Ascending aorta (tissue), 2 donors: Measurements from ENCODE around the gene EFNB2. TPM values are rescaled to one million over a fixed set of nuclear protein-coding genes. Genes with fewer than 3 reads are reported as not detected.

ENCODE experiments used
- DNase-seq, 2 donors: peaks; one replicate each; pipeline ENCODE4 v3.0.0-alpha.2; 2019; ENCODE audit warnings: low spot score in 2 of 2
- H3K27ac ChIP-seq, 2 donors: fragments of 200-600 bp; sonication (generic); one replicate each; pipeline ENCODE4 v1.5.1; 2016 to 2017; ENCODE audit warnings: mild to moderate bottlenecking in 1 of 2
- H3K27me3 ChIP-seq: fragments of 200-600 bp; sonication (generic); one replicate; pipeline ENCODE4 v1.5.1; 2017
- H3K36me3 ChIP-seq, 2 donors: fragments of 200-600 bp; sonication (generic); one replicate each; pipeline ENCODE4 v1.5.1; 2016
- H3K4me1 ChIP-seq, 2 donors: fragments of 200-600 bp; sonication (generic); one replicate each; pipeline ENCODE4 v1.5.1; 2016 to 2017; ENCODE audit warnings: mild to moderate bottlenecking in 1 of 2
- H3K4me3 ChIP-seq, 2 donors: fragments of 200-600 bp; sonication (generic); one replicate each; pipeline ENCODE4 v1.5.1; 2016 to 2017; ENCODE audit warnings: mild to moderate bottlenecking in 1 of 2
- H3K9me3 ChIP-seq, 2 donors: fragments of 200-600 bp; sonication (generic); one replicate each; pipeline ENCODE4 v1.5.1; 2016
- intact Hi-C: fragments of 100-400 bp; cut with DNase I; formaldehyde crosslinking; loops from one replicate; pipeline ENCODE4 v1.15.1; 2023
- total RNA-seq: library from RNA; depleted of rRNA; stranded (reverse); fragments of >200 nt; gene quantifications from one replicate; pipeline ENCODE4 v1.1.0, GENCODE V29; 2016
- TF ChIP-seq, protein P1 (sequence below), 3 experiments: fragments of 200-600 bp in 2 of 3; fragments of 450-650 bp in 1 of 3; sonication (generic) in 2 of 3; IDR thresholded peaks; one replicate each; pipeline ENCODE4 v1.5.1; 2016 to 2019; ENCODE audit warnings: antibody characterized with exemption in 3 of 3, mild to moderate bottlenecking in 1 of 3, moderate library complexity in 1 of 3

EFNB2 gene
- total RNA-seq, 1 donor from 2014 or later: 38.0 TPM

DNA sequence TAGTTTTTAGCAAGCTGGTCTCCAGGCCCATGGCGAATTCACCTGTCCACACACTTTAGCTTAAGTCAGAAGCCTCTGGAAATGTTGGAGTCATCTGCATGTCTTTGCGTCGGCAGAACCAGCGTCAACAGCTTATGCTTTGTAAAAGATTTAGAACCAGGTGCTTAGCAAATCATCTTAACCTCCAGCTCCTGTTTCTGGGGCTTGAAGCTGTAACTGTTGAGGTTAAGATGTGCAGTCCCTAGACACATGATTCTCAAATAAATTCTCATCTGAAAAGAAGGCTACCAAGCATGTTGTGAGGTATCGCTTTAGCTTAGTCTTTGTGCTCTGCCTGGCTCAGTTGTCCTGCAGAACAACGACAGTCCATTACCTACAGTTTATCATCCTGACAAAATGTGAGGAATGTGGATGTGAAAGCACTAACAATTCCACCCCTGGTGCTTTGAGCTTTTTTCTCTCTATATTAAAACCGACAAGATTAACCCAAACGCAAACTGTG lies 4.4 kb downstream of the EFNB2 start:
- Histone ChIP-seq H3K9me3 (no peaks in the 10 kb centered on the region), H3K36me3 (no peaks in the 10 kb centered on the region), H3K27me3 (no peaks in the 10 kb centered on the region), H3K4me3 (peak overlapping the region; percentile 29 to 98), H3K27ac (peak overlapping the region; percentile 67 to 97), H3K4me1 (peaks cover 0 to 2% of the 10 kb centered on the region in 2 donors)
- intact Hi-C loops: loop anchor here (5.0 to 10.0 kb wide), 5 partner anchors 906 to 1959 kb away; no protein-coding TSS in a partner anchor
- TF ChIP-seq, protein P1, sequence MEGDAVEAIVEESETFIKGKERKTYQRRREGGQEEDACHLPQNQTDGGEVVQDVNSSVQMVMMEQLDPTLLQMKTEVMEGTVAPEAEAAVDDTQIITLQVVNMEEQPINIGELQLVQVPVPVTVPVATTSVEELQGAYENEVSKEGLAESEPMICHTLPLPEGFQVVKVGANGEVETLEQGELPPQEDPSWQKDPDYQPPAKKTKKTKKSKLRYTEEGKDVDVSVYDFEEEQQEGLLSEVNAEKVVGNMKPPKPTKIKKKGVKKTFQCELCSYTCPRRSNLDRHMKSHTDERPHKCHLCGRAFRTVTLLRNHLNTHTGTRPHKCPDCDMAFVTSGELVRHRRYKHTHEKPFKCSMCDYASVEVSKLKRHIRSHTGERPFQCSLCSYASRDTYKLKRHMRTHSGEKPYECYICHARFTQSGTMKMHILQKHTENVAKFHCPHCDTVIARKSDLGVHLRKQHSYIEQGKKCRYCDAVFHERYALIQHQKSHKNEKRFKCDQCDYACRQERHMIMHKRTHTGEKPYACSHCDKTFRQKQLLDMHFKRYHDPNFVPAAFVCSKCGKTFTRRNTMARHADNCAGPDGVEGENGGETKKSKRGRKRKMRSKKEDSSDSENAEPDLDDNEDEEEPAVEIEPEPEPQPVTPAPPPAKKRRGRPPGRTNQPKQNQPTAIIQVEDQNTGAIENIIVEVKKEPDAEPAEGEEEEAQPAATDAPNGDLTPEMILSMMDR (IDR thresholded peaks at IDR 0.05): no peak
- no peak for DNase-seq

DNA sequence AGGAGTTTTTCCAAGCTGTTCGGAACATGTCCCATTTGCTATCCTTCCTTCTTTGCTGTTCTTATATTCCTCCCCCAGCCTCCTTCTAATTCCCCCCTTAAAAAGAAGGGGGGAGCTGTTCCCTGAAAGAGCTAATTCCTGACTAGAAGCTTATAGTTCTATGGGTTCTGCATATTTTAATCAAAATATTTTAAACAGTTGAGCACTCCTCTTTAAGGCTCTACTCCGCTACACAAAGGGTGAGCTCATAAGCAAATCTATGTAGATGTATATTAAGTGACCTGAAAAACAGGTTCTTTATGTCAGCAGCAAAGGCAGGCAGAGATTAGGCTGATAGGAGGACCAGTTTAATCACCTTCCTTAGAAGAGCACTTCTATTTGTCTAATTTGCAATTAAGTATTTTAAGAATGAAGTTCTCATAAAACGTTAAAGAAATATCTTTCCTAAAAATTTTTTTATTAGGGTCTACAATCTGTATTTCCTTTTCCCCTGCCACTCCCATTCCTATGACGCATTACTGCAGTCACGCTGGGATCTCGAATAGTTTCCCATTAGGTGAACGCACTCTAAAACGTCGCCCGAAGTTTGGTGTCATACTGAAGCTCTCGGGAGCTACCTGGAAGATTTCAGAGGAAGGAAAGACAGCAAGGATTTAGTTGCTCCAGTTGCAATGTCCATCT lies 5.2 kb downstream of the EFNB2 start:
- TF ChIP-seq, protein P1 (IDR thresholded peaks at IDR 0.05): no peak
- DNase-seq: no peak
- H3K27ac ChIP-seq: peak overlapping the region; percentile 67 to 97
- intact Hi-C loops: loop anchor here (5.0 to 10.0 kb wide), 5 partner anchors 906 to 1958 kb away; no protein-coding TSS in a partner anchor
- no peaks in the 10 kb centered on the region for H3K9me3 ChIP-seq
- peaks cover 0 to 2% of the 10 kb centered on the region in 2 donors for H3K4me1 ChIP-seq
- no peaks in the 10 kb centered on the region for H3K36me3 ChIP-seq
- H3K4me3 ChIP-seq: peak overlapping the region; percentile 29 to 98
- no peaks in the 10 kb centered on the region for H3K27me3 ChIP-seq

DNA sequence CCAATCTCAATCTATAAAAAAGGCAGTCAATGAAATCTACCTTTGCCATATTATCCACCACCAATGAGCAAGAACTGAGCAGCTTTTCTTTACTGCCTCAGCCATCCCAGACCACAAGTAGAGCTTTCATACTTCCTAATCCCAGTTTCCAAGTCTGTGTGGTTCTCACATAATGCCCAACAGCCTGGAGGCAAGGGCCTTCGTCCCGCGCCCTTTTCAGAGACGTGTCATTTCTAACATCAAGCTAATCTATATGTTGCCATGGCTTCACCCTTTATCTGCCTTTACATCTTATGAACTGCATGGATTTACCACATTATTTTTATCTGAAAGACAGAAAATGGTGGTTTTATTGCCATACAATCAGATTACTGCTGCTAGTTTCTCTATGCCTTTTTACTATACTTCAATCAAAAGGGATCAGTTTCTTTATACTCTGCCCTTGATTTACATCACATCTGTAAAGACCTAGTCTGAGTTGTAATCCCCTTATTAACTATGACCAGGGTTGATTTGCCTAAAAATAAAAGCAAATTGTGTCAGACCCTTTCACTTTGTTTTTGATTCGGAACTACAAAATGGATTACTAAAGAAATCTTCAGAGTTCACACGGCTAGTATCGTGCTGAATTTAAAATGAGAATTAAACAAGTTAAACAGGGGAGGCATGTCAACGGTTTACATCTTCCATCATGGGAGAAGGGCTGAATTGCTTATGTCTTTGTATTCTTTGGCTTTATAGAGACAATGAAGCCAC lies 5.9 kb downstream of the EFNB2 start:
- no peaks in the 10 kb centered on the region for H3K36me3 ChIP-seq
- TF ChIP-seq, protein P1 (IDR thresholded peaks at IDR 0.05): no peak
- intact Hi-C loops: loop anchor here (5.0 to 10.0 kb wide), 6 partner anchors 735 to 1957 kb away; no protein-coding TSS in a partner anchor
- peak overlapping the region; percentile 29 to 98 for H3K4me3 ChIP-seq
- H3K4me1 ChIP-seq: peaks cover 0 to 6% of the 10 kb centered on the region in 2 donors
- peak overlapping the region; percentile 67 to 97 for H3K27ac ChIP-seq
- DNase-seq: no peak
- H3K9me3 ChIP-seq: no peaks in the 10 kb centered on the region
- H3K27me3 ChIP-seq: no peaks in the 10 kb centered on the region

DNA sequence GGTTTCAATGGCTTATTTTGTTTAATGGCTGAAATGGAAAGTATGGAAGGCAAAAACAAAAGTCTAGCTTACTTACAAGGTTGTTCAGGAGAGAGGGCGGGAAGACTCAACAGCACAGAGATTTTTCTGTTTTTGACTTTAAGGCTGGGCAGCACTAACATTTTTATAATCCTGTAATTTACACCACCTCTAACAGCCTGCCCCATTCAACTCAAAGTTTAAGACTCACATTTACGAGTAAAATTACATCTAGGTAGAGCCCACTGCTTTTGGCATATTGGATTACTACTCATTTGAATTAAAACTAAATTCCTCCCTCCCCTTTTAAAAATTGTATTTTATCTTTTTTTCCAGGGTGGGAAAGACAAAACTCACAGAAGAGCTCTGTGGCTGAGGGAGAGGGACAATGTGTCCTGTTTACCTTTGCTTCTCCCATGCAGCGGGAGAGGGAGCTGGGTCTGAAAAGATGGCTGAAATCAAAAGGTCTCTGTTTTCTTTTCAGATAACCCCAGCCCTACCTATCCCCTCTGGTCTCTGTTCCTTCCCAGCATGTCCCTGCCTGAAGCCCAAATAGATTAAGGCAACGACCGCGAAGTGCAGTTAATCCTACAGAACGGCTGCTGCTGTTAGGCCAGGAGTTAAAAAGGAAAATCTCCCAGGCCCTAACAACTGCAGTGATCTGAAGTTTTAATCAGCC lies 6.6 kb downstream of the EFNB2 start:
- intact Hi-C loops: loop anchor here (10.0 kb wide), 1 partner anchor 734 kb away; no protein-coding TSS in a partner anchor
- Histone ChIP-seq H3K27ac (peak overlapping the region; percentile 67 to 97), H3K4me3 (peak overlapping the region in 1 of 2 donors; percentile 98)

DNA sequence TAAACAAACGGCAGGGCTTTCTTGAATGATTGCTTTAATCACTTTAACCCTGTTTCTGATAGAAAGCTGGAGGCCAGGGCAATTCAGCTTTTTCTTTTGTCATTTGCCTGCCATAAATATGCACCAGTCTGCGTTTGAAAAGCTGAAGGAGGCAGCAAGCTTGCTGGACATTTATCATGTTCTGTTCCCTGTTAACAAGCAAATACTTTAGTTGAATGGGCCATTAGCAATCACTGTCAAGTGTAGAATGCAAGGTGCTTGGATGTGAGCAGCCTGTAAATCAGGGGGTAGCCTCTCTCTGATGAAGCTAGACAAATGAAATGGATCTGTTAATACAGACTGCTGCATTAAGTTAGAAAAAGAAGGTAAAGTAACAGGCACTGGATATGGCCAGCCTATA lies 7.6 kb downstream of the EFNB2 start:
- TF ChIP-seq, protein P1 (IDR thresholded peaks at IDR 0.05): no peak
- Histone ChIP-seq H3K27me3 (no peaks in the 10 kb centered on the region), H3K36me3 (no peaks in the 10 kb centered on the region), H3K9me3 (no peaks in the 10 kb centered on the region), H3K27ac (no peak overlapping the region), H3K4me1 (peaks cover 0 to 12% of the 10 kb centered on the region in 2 donors), H3K4me3 (no peak overlapping the region)
- intact Hi-C loops: loop anchor here (10.0 kb wide), 1 partner anchor 733 kb away; no protein-coding TSS in a partner anchor
- no peak for DNase-seq

More for the DNA sequence above, 6.6 kb downstream of the EFNB2 start:
- Histone ChIP-seq H3K9me3 (no peaks in the 10 kb centered on the region), H3K27me3 (no peaks in the 10 kb centered on the region), H3K4me1 (peaks cover 0 to 6% of the 10 kb centered on the region in 2 donors), H3K36me3 (no peaks in the 10 kb centered on the region)
- DNase-seq: no peak
- TF ChIP-seq, protein P1 (IDR thresholded peaks at IDR 0.05): no peak
